Lower lobe of right lung (tissue), 2 donors: ENCODE results near the gene WSCD2. TPM values are rescaled to one million over a fixed set of nuclear protein-coding genes. Genes with fewer than 3 reads are reported as not detected.
A peak's percentile ranks its signal among the peaks of the same experiment; 100 is the strongest.

Experiments
- ATAC-seq, 2 donors: fragments of 200-7000 bp; cut with Tn5 transposase; one replicate each; pipeline ENCODE4 v1.9.1; 2020 to 2022; ENCODE audit warnings: mild to moderate bottlenecking in 2 of 2, moderate library complexity in 2 of 2
- DNase-seq: peaks from one replicate; pipeline ENCODE4 v3.0.0-alpha.2; 2020
- H3K27ac ChIP-seq: fragments of 200-600 bp; one replicate; pipeline ENCODE4 v1.8.0; 2022
- H3K27me3 ChIP-seq: fragments of 200-600 bp; one replicate; pipeline ENCODE4 v1.8.0; 2022; ENCODE audit warnings: low read depth
- H3K36me3 ChIP-seq: fragments of 200-600 bp; one replicate; pipeline ENCODE4 v1.8.0; 2022; ENCODE audit warnings: mild to moderate bottlenecking
- H3K4me1 ChIP-seq: fragments of 200-600 bp; one replicate; pipeline ENCODE4 v1.8.0; 2022
- H3K4me3 ChIP-seq: fragments of 200-600 bp; one replicate; pipeline ENCODE4 v1.8.0; 2022; ENCODE audit warnings: mild to moderate bottlenecking
- H3K9me3 ChIP-seq: fragments of 200-600 bp; one replicate; pipeline ENCODE4 v1.8.0; 2022
- intact Hi-C: fragments of 100-400 bp; cut with DNase I; formaldehyde crosslinking; loops from one replicate; pipeline ENCODE4 v1.11.0; 2022
- total RNA-seq: library from RNA; stranded (reverse); fragmentation: NEBNext Ultra II Directional; extraction: Animal tissue kit (Norgen Biotek cat#: 25700); gene quantifications from one replicate; pipeline ENCODE4 v1.2.1, GENCODE V29; 2021
- TF ChIP-seq, protein P1 (sequence below): fragments of 200-600 bp; IDR thresholded peaks from one replicate; pipeline ENCODE4 v1.8.0; 2022; ENCODE audit warnings: antibody characterized with exemption, mild to moderate bottlenecking
- donor health status: DM: no; HTN: yes; CAD: no; lungs with severe emphysema.

Gene WSCD2
- total RNA-seq, 1 donor from 2014 or later = 0.89 TPM

DNA sequence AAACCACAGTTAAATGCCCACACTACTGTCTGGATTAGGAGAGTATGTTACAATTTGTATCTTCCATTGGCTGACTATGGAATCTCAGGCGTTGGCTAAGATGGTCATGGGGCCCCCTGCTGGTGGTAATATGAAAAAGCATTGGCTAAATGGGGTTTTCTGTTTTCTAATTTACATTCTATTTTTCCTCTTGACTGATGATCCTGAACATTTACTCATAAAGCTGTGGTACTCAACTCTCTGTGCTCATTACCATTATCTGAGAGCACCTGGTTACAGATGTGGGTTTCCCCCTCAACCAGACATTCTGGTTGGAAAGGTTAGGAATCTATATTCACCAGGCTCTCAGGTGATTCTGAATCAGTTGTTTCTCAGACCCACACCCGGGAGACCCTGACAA is 64.8 kb downstream of the WSCD2 start:
- intact Hi-C loops = no loop called here
- TF ChIP-seq, protein P1, sequence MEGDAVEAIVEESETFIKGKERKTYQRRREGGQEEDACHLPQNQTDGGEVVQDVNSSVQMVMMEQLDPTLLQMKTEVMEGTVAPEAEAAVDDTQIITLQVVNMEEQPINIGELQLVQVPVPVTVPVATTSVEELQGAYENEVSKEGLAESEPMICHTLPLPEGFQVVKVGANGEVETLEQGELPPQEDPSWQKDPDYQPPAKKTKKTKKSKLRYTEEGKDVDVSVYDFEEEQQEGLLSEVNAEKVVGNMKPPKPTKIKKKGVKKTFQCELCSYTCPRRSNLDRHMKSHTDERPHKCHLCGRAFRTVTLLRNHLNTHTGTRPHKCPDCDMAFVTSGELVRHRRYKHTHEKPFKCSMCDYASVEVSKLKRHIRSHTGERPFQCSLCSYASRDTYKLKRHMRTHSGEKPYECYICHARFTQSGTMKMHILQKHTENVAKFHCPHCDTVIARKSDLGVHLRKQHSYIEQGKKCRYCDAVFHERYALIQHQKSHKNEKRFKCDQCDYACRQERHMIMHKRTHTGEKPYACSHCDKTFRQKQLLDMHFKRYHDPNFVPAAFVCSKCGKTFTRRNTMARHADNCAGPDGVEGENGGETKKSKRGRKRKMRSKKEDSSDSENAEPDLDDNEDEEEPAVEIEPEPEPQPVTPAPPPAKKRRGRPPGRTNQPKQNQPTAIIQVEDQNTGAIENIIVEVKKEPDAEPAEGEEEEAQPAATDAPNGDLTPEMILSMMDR = peak; percentile 68
- H3K9me3 ChIP-seq = no peaks in the 10 kb centered on the region
- H3K36me3 ChIP-seq = no peaks in the 10 kb centered on the region
- ATAC-seq (no peak), DNase-seq (no peak)
- no peaks in the 10 kb centered on the region for H3K27me3 ChIP-seq
- no peaks in the 10 kb centered on the region for H3K4me1 ChIP-seq
- no peak overlapping the region for H3K27ac ChIP-seq
- H3K4me3 ChIP-seq = no peak overlapping the region

- intact Hi-C loops = no loop called here
- Histone ChIP-seq H3K27ac (no peak overlapping the region), H3K9me3 (no peaks in the 10 kb centered on the region), H3K4me1 (no peaks in the 10 kb centered on the region), H3K27me3 (no peaks in the 10 kb centered on the region), H3K4me3 (no peak overlapping the region), H3K36me3 (no peaks in the 10 kb centered on the region)
- TF ChIP-seq, protein P1 = no peak
- no peak for ATAC-seq
- no peak for DNase-seq
These were observed 65.5 kb downstream of the WSCD2 start for GRCh38 chr12:108194585-108194984.

- no peaks in the 10 kb centered on the region for H3K36me3 ChIP-seq
- H3K4me1 ChIP-seq = no peaks in the 10 kb centered on the region
- intact Hi-C loops = no loop called here
- TF ChIP-seq, protein P1 = no peak
- no peak for ATAC-seq
- DNase-seq = no peak
- no peaks in the 10 kb centered on the region for H3K9me3 ChIP-seq
- H3K27ac ChIP-seq = no peak overlapping the region
- no peak overlapping the region for H3K4me3 ChIP-seq
- peaks cover 3% of the 10 kb centered on the region for H3K27me3 ChIP-seq
These were observed 67.2 kb downstream of the WSCD2 start for GRCh38 chr12:108196319-108196718.

- no peak overlapping the region for H3K4me3 ChIP-seq
- no peak overlapping the region for H3K27ac ChIP-seq
- ATAC-seq (no peak), DNase-seq (no peak)
- peaks cover 3% of the 10 kb centered on the region for H3K27me3 ChIP-seq
- no peaks in the 10 kb centered on the region for H3K36me3 ChIP-seq
- H3K4me1 ChIP-seq = no peaks in the 10 kb centered on the region
- intact Hi-C loops = no loop called here
- TF ChIP-seq, protein P1 = no peak
- H3K9me3 ChIP-seq = no peaks in the 10 kb centered on the region
These were observed 67.8 kb downstream of the WSCD2 start for GRCh38 chr12:108196921-108197320.

DNA sequence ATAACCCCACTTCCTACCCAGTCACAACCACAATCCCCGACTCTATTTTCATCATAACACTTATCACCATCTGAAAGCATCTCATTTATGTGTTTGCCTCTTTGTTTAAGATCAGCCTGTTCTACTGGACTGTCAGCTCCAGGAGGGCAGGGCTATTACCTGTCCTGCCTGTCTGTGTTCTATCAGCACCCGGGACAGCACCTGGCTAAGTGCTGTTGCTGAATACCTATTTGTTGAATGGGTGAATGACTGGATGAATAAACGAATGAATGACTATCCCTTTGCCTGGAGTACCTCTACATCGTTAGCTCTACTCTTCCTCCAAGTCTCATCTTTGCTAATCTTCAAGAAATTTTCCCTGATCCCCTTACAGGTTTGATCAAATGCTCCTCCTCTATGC is 69.0 kb downstream of the WSCD2 start:
- H3K27ac ChIP-seq = no peak overlapping the region
- intact Hi-C loops = no loop called here
- H3K36me3 ChIP-seq = no peaks in the 10 kb centered on the region
- no peak overlapping the region for H3K4me3 ChIP-seq
- ATAC-seq (no peak), DNase-seq (no peak)
- TF ChIP-seq, protein P1 = no peak
- no peaks in the 10 kb centered on the region for H3K9me3 ChIP-seq
- H3K4me1 ChIP-seq = no peaks in the 10 kb centered on the region
- H3K27me3 ChIP-seq = peaks cover 3% of the 10 kb centered on the region

GRCh38 chr12:108199106-108199505 is 70.0 kb downstream of the WSCD2 start:
- Histone ChIP-seq H3K36me3 (no peaks in the 10 kb centered on the region), H3K27ac (no peak overlapping the region), H3K4me3 (no peak overlapping the region), H3K27me3 (peaks cover 3% of the 10 kb centered on the region), H3K9me3 (peaks cover 5% of the 10 kb centered on the region), H3K4me1 (no peaks in the 10 kb centered on the region)
- TF ChIP-seq, protein P1 = no peak
- DNase-seq (no peak), ATAC-seq (no peak)
- intact Hi-C loops = no loop called here
